T follicular helper cell (primary cell): ENCODE measurements around the gene VAPB.
A peak's percentile ranks its signal among the peaks of the same experiment; 100 is the strongest.

Experiments used
- DNase-seq: peaks from one replicate; pipeline ENCODE4 v3.0.0-alpha.2; 2020; ENCODE audit warnings: low read depth

VAPB gene

DNA sequence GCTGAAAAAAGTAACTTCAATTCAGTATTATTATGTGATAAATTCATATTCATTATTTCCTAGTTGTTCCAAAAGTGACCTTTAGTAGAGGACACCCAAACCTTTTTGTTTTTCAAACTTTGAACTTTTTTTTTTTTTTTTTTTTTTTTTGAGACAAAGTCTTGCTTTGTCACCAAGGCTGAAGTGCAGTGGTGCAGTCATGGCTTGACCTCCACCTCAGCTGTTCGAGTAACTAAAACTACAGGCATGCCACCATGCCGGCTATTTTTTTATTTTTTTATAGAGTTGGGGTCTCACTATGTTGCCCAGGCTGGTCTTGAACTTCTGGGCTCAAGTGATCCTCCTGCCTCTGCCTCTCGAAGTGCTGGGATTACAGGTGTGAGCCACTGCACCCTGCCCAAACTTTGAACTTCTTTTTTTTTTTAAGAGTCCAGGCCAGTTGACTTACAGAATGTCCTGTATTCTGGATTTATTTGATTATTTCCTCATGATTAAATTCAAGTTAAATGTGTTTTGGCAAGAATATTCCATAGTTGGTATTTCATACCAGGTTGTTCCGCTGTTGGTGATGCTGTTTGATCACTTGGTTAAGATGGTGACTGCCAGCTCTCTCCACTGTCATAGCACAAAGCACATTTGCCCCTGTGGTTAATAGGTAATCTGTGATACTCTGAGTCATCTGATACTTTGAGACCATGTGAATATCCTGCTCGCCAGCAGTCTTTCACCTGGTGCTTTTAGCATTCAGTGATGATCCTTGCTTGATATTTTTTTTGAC is 48.0 kb downstream of the VAPB start:
- no peak for DNase-seq

DNA sequence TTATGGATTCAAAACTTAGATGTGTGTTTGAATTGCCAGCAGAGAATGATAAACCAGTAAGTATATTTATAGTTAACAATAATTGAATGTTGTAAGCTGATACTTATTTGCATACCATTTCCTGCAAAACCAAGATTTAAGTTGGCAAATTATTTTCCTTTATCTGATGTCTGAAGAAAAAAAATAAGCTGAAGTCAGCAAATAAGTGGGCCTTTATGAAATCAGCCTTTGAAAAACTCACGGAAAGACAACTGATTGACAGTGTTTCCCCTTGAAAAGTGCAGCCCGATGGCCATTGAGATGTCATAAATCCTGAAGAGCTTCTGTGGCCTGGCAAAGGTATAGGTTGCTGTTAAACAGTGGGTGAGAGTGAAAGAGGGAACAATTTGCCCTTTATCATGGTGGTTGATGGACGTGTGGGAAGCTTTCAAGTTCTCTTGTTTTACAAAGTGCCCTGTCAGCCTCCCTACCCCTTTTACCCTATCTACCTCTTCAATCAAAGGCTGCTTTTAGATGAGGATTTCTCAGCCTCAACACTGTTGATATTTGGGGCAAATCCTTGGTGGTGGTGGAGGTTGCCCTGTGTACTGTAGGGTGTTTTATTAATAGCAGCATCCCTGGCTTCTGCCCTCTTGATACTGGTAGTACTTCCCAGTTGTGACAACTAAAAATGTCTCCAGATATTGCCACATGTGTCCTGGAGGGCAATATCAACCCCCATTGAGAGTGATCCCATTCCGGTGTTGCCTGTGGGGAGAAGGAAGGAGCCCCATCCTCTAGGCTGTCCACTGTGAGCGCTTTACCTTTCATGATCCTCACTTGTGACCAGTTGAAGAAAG is 50.2 kb downstream of the VAPB start:
- no peak for DNase-seq

DNA sequence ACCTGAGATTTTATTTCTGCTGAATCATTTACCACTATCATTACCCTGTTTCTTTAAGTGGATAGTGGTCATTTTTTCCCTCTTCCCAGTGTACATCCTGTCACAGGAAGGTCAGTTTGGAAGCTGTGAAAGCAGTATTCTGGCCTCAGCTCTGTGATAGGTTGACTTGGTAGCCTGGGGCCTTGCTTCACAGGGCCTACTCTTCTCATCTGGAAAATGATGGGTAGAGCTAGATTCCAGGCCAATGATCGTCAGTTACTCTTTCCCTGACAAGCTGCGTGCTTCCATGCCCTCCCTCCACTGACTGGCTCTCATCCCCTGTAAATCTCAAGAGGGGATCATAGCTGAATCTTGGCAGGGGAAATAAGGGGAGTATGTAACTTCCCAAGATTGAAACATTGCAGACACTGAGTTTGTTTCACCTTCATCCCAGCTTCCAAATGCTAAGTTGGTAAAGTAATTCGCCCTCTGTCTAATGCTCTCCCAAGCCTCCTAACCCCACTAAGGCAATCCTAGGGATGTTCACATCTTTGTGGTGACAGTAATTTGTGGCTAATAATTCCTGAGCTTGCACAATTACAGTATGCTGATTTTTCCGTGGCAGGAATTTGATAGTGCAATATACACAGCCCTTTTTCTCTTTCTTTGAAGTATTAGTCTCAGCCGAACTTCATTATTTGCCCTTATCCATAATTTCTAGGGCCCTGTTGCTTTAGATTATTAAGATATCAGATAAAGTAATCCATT is 51.2 kb downstream of the VAPB start:
- DNase-seq, result no peak

DNA sequence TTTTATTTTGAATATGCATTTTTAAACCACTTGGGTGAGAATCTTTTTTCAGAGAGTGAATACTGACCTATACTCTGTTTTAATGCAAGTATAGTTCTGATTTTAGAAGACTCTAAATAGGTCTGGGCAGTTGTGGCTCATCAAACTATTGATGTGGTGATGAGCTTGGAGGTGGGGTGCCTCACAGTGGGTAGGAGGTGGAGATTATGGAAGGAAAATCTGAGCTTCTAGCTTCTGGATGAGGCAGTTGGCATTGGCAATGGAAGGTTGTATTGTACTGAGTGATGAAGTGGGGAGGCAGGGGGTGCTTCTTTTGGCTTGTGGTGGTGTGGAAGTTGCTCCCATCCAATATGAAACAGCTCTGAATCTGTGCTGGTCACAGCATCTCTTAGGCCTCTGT is 52.7 kb downstream of the VAPB start:
- no peak for DNase-seq

DNA sequence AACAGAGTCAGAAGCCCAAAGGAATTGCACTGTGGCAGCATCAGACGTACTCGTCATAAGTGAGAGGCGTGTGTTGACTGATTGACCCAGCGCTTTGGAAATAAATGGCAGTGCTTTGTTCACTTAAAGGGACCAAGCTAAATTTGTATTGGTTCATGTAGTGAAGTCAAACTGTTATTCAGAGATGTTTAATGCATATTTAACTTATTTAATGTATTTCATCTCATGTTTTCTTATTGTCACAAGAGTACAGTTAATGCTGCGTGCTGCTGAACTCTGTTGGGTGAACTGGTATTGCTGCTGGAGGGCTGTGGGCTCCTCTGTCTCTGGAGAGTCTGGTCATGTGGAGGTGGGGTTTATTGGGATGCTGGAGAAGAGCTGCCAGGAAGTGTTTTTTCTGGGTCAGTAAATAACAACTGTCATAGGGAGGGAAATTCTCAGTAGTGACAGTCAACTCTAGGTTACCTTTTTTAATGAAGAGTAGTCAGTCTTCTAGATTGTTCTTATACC is 55.8 kb downstream of the VAPB start:
- no peak for DNase-seq

DNA sequence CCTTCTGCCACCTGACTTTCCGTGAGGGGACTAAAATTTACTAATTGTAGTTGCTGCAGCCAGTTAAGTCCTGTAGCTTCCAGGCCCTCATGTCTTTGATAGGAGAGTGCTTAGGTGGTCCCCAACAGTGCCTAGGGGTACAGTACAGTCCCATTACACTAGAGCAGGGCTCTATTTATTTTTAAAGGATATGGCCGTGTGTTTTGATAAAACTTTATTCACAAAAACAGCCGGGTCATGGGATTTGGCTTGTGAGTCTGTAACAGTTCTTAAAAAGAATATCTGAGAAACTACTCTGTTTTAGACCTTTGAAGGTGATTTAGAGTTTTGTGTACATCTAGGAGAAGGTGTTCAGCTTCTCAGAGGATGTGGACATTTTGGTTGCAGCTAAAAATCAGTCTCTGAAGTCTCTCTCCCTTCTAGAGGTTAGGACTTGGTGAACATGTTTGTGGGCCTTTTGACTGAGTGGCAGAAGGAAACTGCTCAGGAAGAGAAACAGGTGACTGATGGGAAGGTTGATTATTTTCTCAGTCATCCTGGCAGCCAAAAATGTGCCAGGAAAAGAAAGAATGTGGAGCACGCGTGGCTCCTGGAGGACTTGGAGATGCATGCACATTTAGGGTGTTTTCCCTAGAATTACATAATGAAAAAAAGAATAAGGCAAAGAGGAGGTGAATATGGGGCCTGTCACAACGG is 57.4 kb downstream of the VAPB start:
- no peak for DNase-seq

DNA sequence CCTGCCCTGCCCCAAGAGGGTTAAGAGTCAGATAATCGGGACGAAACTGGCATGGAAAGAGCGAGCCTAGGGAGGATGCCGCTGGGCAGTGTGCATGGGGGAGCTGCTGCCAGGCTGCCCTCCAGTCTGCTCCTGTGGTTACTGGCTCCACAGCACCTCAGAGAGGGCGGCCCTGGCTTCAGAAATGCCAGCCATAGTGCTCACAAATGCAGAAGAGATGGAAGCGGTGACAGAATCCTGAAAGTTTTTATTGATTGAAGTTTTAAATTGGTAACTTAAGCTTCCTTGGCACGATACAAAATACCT is 57.9 kb downstream of the VAPB start:
- no peak for DNase-seq

DNA sequence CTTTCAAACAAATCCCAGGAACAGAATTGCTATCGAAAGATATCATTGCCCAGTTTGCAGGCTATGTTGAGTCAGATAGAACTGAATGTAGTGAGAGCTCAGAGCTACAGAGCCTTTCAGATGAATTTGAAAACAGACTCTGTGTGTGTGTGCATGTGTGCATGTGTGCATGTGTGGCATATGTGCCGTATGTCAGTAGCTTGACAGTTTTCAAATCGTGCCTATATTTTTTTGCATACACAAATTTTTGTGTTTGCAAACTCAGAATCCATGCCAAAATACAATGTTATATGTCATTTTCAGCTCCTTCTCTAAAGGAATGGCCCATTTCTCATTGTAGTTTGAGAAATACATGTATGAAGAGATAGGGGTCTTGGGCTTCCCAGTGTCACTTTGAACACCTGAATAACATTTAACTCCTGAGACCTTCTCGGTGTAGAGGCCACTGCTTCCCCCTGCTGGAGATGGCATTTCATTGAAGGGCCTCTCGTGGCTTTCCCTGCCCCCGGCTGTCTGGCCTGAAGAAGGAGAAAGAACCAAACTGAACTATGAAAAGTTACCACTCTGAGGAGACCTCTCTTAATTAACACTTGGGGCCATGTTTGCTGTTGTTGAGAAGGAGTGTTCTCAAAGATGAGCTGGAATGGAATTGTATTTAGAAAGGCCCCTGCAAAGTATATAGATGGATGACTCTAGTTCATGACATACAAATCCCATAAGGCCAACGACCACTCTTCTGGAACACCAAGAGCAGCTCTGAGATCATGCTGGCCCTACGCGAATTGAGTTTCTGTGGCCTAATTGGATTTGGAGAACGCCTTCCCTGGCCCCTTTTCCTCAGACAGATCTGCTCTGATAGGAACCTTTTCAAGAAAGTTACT is 58.7 kb downstream of the VAPB start:
- peak; percentile 45 for DNase-seq

DNA sequence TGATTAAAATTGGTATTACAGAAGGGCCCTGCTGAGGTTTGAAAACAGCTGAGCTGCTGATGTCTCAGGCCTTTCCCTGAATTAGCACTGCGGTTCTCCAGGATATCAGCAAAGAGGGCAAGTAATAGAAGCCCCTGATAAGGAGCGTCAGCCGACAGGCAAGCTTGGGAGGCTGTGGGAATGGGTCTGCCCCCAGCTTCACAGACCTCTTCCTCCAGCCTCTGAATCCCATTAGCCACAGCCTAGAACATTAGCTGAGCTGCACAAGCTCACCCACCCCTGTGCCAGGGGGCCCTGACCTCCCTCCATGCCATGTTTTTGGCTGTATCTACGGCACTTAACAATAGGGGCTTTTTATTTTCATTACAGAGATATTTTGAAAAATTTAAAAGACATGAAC is 59.9 kb downstream of the VAPB start:
- no peak for DNase-seq

DNA sequence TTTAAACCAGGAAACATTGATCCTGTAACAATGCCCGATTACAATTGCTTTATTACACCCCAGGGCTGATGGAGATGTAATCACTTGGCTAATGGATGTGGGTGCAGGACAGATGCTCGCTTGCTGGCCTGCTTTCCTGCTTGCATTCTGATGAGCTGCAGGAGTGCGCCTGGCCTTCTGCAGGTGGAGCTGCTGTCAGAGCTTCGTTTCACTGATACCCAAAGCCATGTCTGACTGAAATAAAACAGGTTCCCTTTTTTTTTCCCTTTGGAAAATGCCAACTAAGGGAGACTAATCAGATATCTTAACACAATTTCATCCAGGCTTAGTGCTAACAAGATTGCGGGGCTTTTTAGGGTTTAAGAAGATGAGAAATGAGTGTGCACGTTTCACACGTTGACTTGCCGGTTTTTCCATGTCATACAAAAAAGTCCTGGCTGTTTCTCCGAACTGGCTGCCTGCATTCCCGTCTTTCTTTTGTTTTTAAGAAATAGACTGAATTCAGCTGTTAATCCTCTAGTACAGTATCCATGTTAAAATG is 60.7 kb downstream of the VAPB start:
- DNase-seq, result no peak

DNA sequence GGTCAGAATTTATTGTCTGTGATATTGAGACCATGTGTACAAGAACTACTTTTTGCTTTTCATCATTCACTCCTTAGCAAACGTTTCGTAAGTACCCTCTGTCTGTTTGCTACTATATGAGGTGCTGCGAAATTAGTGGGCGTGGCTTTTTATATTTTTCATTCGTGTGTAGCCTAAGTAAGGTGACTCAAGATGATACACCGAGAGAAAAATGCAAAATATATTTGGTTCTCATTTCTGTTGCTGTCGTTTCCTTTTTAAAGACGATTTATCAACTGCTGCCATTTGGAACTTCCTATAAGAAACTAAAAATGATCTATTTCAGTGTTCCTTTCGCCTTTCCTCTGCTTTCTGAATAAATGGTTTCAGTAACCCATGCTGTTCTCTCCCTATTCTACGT is 61.2 kb downstream of the VAPB start:
- DNase-seq, result no peak

DNA sequence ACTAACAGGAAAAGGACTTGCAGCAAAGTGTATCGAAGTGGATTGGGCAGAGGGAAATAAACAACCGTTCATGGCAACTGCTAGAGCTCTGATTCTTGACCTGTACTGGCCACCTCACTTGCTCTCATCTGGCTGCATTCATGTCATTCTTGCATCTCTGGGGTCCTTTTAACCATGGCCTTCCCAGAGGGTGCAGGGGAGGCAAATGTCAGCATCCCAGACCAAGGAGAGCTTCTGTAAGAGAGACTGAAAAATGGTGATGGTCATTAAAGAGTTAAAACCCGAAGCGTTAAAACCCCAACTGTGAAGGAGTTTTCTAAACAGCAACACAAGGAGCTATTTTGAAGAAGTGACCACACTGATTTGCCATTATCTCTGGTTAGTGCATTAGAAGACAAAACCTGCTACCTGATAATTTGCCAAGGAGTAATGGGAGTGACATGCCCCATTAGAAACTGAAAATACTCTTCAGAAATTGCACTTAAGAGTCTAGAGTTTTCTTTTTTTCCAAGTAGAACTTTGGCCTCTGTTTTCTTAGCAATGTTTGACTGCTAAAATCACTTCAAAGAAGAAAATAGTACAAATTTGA is 63.7 kb downstream of the VAPB start:
- DNase-seq, result no peak

DNA sequence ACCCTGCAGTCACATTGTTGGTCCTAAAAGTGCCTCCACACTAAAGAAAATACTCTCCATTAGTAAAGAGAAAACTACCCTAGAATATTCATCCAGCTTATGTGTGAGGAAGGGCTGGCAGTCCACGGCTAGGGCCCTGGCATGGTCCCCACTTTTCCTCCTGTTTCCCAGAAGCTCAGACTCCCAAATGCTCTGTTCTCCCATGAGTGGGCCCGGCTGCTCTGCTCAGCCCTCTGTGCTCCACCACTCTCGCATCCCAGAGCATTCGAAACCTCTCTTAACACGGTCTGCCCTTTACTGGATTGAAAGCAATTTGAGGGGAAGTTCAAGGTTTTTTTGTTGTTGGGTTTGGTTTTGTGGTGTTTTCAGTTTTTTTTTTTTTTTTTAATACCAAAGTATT is 64.4 kb downstream of the VAPB start:
- DNase-seq, result no peak

DNA sequence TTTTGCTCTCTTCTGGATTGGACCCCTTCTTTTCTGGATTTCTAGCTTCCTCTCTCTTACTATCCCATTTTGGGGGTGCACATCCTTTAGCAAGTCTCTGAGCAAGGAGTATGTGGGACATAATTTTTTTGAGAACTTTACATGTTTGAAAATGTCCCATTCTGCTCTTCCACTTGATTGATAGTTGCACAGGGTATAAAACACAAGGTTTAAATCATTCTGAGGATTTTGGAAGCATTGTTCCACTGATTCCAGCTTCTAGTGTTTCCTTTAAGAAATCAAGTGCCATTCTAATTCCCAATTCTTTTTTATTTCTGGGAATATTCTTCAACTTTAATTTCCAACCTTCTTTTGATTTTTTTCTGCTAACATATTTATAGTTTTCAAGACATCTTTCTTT is 65.4 kb downstream of the VAPB start:
- DNase-seq, result no peak

DNA sequence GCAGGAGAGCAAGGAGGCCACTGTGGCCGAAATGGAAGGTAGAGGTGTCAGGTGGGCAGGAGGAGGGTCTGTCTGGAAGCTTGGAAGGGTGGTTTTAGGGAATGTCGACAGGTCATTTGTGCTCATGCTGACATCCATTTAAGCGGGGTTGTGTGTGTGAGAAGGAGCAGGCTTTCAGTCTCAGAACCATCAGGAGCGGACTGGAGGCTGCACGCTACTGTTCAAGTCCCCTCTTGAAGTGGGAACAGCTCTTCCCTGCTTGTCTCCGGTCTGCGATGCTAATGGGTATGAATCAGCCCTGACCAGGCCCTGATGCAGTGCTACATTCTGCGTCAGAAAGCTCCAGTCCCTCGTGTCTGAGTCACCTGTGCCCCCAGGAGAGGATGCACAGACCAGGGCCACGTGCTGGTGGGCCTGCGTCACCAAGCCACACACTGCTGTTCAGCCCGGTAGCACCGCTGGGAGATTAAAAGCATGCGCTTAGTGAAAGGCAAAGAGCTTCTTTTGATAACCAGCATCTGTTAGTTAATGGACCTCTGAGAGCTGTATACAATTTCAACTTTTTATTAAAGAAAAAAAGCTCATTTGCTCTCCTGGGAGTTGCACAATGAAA is 68.2 kb downstream of the VAPB start:
- no peak for DNase-seq

DNA sequence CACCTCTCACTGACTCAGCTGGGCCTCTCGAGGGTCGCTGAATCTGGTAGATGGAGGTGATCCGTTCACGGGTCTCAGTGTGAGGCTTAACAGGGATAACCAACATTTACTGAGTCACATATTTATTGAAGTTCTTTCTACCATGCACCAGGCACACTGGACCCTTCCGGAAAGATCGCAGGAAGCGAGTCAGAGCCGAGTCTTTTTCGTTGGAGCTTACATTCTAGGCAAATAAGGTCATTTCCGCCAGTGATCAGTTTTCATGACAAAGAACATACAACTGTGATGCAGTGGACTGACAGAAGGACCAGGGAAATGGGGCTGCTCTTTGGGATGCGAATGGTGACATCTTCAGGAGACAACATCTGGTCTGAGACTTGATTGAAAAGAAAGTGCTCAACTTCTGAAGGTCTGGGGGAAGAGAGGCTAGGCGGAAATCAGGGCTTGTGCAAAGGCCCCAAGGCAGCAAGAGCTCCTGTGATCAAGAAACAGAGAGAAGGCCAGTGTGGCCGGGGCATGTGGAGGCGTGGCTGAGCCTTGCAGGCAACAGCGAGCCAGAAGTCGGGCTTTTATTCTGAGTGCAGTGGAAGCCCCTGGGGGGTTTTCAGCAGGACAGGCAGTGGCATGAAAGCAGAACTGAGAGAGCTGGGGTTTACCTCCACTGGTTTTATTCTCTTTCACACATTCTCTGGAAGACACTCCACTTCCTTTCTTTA is 69.5 kb downstream of the VAPB start:
- no peak for DNase-seq

DNA sequence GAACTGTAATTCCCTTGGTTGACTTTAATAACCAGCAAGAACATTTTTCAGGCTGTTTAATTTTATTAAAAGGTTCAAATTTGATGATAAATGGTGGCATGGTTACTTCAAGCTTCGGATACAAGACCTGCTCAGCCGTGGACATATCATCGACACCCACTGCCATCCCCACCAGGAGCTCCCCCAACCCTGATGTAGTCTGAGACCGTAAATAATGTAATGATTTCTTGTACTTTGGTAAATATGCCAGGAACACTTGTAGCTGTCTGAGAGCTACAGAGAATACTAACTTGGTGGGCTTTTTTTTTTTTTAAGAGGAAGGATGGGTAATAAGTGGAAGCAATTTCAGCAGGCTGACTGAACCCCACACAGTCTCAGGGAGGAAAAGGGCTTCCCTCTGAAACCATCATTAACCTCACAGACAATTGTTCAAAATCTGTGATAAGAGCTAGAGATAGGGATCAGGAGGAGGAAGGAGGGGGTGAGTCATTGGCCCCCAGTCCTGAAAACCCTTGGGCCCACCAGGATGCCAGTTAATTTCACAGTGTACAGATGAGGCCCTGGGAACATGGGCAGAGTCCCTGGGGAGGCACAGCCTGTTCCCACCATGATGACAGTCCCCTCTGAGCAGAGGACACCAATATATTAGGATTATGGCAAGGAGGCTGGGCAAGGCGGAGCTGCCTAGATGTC is 70.2 kb downstream of the VAPB start:
- DNase-seq, result no peak

DNA sequence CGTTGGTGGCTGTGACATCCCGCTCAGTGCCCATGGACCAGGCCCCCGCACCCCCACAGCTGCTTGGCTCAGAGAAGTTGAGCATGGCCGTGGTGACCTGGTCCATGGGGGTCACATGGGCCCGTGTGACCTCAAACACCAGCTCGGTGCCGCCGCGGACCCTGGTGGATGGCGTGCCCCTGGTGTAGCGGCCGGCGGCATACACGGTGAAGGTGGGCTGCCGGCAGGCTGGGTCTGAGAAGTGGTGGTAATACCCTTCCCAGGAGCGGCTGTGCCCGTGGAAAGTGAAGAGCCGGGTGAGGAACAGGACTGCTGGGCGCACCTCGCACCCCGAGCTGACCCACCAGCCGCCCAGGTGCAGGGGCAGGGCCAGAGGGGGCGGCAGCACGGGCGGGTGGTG is 72.1 kb downstream of the VAPB start:
- no peak for DNase-seq

DNA sequence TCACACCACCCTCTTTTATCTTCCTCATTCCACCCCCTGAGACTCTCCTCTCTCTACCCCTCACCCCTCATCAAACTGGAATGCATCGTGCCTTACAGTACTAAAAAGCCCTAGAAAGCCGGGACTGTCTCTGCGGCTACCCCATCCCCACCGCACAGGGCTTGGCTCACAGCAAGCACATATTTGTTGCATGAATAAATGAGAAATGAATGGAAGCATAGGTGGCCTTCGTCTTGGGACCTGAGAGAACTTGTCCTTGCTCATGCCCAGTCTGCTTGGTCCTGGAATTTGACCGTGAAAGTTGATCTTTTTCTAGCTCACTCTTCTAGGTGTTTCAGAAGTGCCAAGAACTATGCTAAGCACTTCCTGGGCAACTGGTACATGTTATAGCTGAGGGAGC is 72.9 kb downstream of the VAPB start:
- no peak for DNase-seq
